Measurements from ENCODE around the gene SPATA13. TPM values are rescaled to one million over a fixed set of nuclear protein-coding genes. Genes with fewer than 3 reads are reported as not detected.

Gene SPATA13
- total and polyA plus RNA-seq, 2 donors from 2014 or later, result 12.3 to 69.2 TPM

- FAIRE-seq, result no peak
- no peak overlapping the region for H3K9ac ChIP-seq (ENCODE audit: low read length in 3 of 3)
- no peak overlapping the region for H3K4me3 ChIP-seq (ENCODE audit: low read length in 3 of 3)
- no peaks in the 10 kb centered on the region for H3K27me3 ChIP-seq (ENCODE audit: control insufficient read depth, insufficient read depth, low read length)
- peaks cover 0 to 5% (median 2%) of the 10 kb centered on the region in 3 donors for H3K9me3 ChIP-seq (ENCODE audit: control insufficient read depth in 2 of 3, insufficient read depth in 1 of 3, low read length in 3 of 3)
- intact Hi-C loops (cut with DNase I), result no loop called here
- DNase-seq, result peak in 2 of 5 donors; percentile 33 to 46
- TF ChIP-seq, protein P1, sequence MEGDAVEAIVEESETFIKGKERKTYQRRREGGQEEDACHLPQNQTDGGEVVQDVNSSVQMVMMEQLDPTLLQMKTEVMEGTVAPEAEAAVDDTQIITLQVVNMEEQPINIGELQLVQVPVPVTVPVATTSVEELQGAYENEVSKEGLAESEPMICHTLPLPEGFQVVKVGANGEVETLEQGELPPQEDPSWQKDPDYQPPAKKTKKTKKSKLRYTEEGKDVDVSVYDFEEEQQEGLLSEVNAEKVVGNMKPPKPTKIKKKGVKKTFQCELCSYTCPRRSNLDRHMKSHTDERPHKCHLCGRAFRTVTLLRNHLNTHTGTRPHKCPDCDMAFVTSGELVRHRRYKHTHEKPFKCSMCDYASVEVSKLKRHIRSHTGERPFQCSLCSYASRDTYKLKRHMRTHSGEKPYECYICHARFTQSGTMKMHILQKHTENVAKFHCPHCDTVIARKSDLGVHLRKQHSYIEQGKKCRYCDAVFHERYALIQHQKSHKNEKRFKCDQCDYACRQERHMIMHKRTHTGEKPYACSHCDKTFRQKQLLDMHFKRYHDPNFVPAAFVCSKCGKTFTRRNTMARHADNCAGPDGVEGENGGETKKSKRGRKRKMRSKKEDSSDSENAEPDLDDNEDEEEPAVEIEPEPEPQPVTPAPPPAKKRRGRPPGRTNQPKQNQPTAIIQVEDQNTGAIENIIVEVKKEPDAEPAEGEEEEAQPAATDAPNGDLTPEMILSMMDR (IDR thresholded peaks at IDR 0.05; ENCODE audit: borderline replicate concordance, extremely low read depth, insufficient read depth), result no peak
- H3K27ac ChIP-seq (ENCODE audit: low read depth in 2 of 2, low read length in 2 of 2), result no peak overlapping the region
- no peaks in the 10 kb centered on the region for H3K36me3 ChIP-seq (ENCODE audit: control insufficient read depth in 2 of 3, insufficient read depth in 3 of 3, low read length in 3 of 3)
- H3K4me1 ChIP-seq (ENCODE audit: control insufficient read depth in 2 of 3, insufficient read depth in 2 of 3, low read depth in 1 of 3, low read length in 3 of 3), result no peaks in the 10 kb centered on the region
These were observed 30.4 kb upstream of the SPATA13 start for GRCh38 chr13:24129914-24130774.

DNA sequence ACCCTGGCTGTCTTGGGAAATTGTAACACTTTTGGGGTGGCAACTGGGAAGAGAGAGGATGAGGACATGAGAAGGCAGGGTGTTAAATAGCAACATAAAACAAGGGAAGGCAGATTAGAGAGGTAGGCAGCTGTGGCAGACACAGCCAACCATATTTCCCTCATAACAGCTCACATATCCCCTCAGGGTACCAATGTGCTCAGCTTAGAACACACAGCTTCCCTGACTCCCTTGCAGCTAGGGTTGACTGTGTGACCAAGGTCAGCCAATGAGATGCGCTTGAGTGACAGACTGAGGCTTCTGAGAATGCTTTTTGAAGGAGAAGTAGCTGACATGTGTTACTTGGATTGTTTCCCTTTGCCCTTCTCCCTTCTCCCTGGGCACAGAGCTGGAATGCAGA lies 28.8 kb upstream of the SPATA13 start:
- DNase-seq, result no peak
- Histone ChIP-seq H3K27me3 (ENCODE audit: control insufficient read depth, insufficient read depth, low read length) (no peaks in the 10 kb centered on the region), H3K4me3 (ENCODE audit: low read length in 3 of 3) (no peak overlapping the region), H3K9ac (ENCODE audit: low read length in 3 of 3) (no peak overlapping the region), H3K9me3 (ENCODE audit: control insufficient read depth in 2 of 3, insufficient read depth in 1 of 3, low read length in 3 of 3) (peaks cover 0 to 5% (median 2%) of the 10 kb centered on the region in 3 donors), H3K27ac (ENCODE audit: low read depth in 2 of 2, low read length in 2 of 2) (no peak overlapping the region), H3K4me1 (ENCODE audit: control insufficient read depth in 2 of 3, insufficient read depth in 2 of 3, low read depth in 1 of 3, low read length in 3 of 3) (no peaks in the 10 kb centered on the region), H3K36me3 (ENCODE audit: control insufficient read depth in 2 of 3, insufficient read depth in 3 of 3, low read length in 3 of 3) (no peaks in the 10 kb centered on the region)
- FAIRE-seq, result no peak
- intact Hi-C loops (cut with DNase I), result no loop called here
- TF ChIP-seq, protein P1 (IDR thresholded peaks at IDR 0.05; ENCODE audit: borderline replicate concordance, extremely low read depth, insufficient read depth), result no peak

DNA sequence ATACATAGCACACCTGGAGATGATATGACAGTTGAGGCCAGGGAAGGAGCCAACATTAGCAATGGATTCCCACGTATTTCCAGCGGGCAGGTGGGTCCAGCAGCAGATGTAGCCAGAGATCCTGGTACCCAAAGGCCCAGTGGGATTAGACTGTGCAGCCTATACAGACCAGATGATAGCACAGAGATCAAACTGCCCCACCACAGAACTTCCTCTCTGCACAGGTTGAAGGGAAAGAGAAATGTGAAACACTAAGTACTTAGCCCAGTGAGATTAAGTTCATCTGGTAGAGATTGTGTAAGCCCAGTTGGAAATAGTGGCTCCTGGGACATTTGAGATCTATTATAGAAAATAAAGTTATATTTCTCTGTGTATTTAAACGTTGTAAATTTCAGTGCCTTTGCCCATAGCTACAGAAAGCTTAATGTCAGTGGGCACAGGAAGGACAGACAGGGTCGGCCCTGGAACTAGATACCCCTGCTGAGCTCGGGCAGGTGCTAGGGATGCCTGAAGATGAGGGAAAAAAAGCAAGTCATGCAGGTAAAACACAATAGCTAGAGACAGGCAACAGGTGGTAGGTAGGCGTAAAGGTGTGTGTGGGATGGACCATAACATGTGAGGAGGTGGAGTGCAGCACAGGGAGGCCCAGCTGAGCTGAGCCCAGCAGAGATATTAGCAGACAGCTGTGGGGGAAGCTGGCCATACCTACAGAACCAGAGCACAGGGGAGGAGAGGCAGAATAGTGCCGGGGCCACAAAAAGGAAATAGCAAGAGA lies 27.3 kb upstream of the SPATA13 start:
- no peak for DNase-seq
- no peak for FAIRE-seq
- no peaks in the 10 kb centered on the region for H3K27me3 ChIP-seq (ENCODE audit: control insufficient read depth, insufficient read depth, low read length)
- H3K9me3 ChIP-seq (ENCODE audit: control insufficient read depth in 2 of 3, insufficient read depth in 1 of 3, low read length in 3 of 3), result peaks cover 0 to 5% (median 2%) of the 10 kb centered on the region in 3 donors
- TF ChIP-seq, protein P1 (IDR thresholded peaks at IDR 0.05; ENCODE audit: borderline replicate concordance, extremely low read depth, insufficient read depth), result no peak
- no peaks in the 10 kb centered on the region for H3K36me3 ChIP-seq (ENCODE audit: control insufficient read depth in 2 of 3, insufficient read depth in 3 of 3, low read length in 3 of 3)
- intact Hi-C loops (cut with DNase I), result no loop called here
- H3K9ac ChIP-seq (ENCODE audit: low read length in 3 of 3), result no peak overlapping the region
- H3K4me1 ChIP-seq (ENCODE audit: control insufficient read depth in 2 of 3, insufficient read depth in 2 of 3, low read depth in 1 of 3, low read length in 3 of 3), result no peaks in the 10 kb centered on the region
- no peak overlapping the region for H3K4me3 ChIP-seq (ENCODE audit: low read length in 3 of 3)
- H3K27ac ChIP-seq (ENCODE audit: low read depth in 2 of 2, low read length in 2 of 2), result no peak overlapping the region

Measured in kidney (tissue), 14 donors.